CD14-positive monocyte (primary cell): ENCODE results near the gene ROBO2. TPM values are rescaled to one million over a fixed set of nuclear protein-coding genes. Genes with fewer than 3 reads are reported as not detected.

ENCODE experiments used
- DNase-seq, 3 donors: peaks; one replicate each; pipeline ENCODE4 v3.0.0-alpha.2; 2011 to 2022
- H2AFZ ChIP-seq: 2 replicates; pipeline ENCODE4 v1.6.0; 2012; ENCODE audit warnings: mild to moderate bottlenecking, low read depth, low read length, inconsistent platforms; ENCODE audit not compliant: insufficient read depth, poor library complexity, severe bottlenecking
- H3K27ac ChIP-seq, 2 donors: 1 replicate in 1 of 2; 2 replicates in 1 of 2; pipeline ENCODE4 v1.5.1; 2012 to 2013; ENCODE audit warnings: low read length in 2 of 2, control low read depth in 1 of 2, inconsistent platforms in 1 of 2, low read depth in 1 of 2, mild to moderate bottlenecking in 1 of 2
- H3K27me3 ChIP-seq, 2 donors: one replicate each; pipeline versions ENCODE4 v1.6.0 to v1.6.1; 2011 to 2013; ENCODE audit warnings: low read length in 2 of 2; ENCODE audit not compliant: control insufficient read depth in 2 of 2, insufficient read depth in 2 of 2
- H3K36me3 ChIP-seq, 2 donors: replicated peaks in 1 of 2; 1 replicate in 1 of 2; 2 replicates in 1 of 2; pipeline versions ENCODE4 v1.5.1 to v1.6.1; 2012 to 2013; ENCODE audit warnings: low read length in 2 of 2, control low read depth in 1 of 2, inconsistent platforms in 1 of 2, mild to moderate bottlenecking in 1 of 2; ENCODE audit not compliant: insufficient read depth in 2 of 2, control insufficient read depth in 1 of 2
- H3K4me1 ChIP-seq, 2 donors: 1 replicate in 1 of 2; 2 replicates in 1 of 2; pipeline versions ENCODE4 v1.5.1 to v1.6.1; 2012 to 2013; ENCODE audit warnings: low read length in 2 of 2, control low read depth in 1 of 2, inconsistent platforms in 1 of 2, mild to moderate bottlenecking in 1 of 2, moderate library complexity in 1 of 2; ENCODE audit not compliant: insufficient read depth in 2 of 2, control insufficient read depth in 1 of 2
- H3K4me2 ChIP-seq: replicated peaks from 2 replicates; pipeline ENCODE3; 2012; ENCODE audit warnings: low read length, moderate library complexity, mild to moderate bottlenecking; ENCODE audit not compliant: poor library complexity, severe bottlenecking; ENCODE audit errors: extremely low read depth
- H3K4me3 ChIP-seq, 3 experiments: fragments of 200-600 bp in 1 of 3; sonication (generic) in 1 of 3; replicated peaks in 1 of 3; 1 replicate in 2 of 3; 2 replicates in 1 of 3; pipeline ENCODE4 v1.5.1; 2011 to 2013; ENCODE audit warnings: low read length in 3 of 3, mild to moderate bottlenecking in 3 of 3, control low read depth in 2 of 3, low read depth in 2 of 3, inconsistent platforms in 1 of 3, moderate library complexity in 1 of 3
- H3K79me2 ChIP-seq: 2 replicates; pipeline ENCODE4 v1.6.0; 2012; ENCODE audit warnings: mild to moderate bottlenecking, control low read depth, inconsistent platforms, low read length, moderate library complexity; ENCODE audit not compliant: insufficient read depth
- H3K9ac ChIP-seq: 2 replicates; pipeline ENCODE4 v1.6.0; 2017; ENCODE audit warnings: low read length, mild to moderate bottlenecking; ENCODE audit not compliant: insufficient read depth, poor library complexity, severe bottlenecking
- H3K9me3 ChIP-seq, 2 donors: replicated peaks in 1 of 2; 1 replicate in 1 of 2; 2 replicates in 1 of 2; pipeline versions ENCODE4 v1.5.1 to v1.6.1; 2012 to 2013; ENCODE audit warnings: low read length in 2 of 2, control low read depth in 1 of 2; ENCODE audit not compliant: control insufficient read depth in 1 of 2, insufficient read depth in 1 of 2
- H4K20me1 ChIP-seq: 2 replicates; pipeline ENCODE4 v1.6.0; 2012; ENCODE audit warnings: mild to moderate bottlenecking, low read length, control low read depth, moderate library complexity; ENCODE audit not compliant: insufficient read depth
- H3K27ac Mint-ChIP-seq, 7 donors: one replicate each; pipeline ENCODE4 v1.8.0; 2020; ENCODE audit warnings: mild to moderate bottlenecking in 7 of 7, mixed read lengths in 7 of 7, moderate library complexity in 6 of 7, inconsistent platforms in 2 of 7
- H3K27me3 Mint-ChIP-seq, 3 donors: one replicate each; pipeline ENCODE4 v1.8.0; 2021 to 2022; ENCODE audit warnings: low read depth in 3 of 3, mild to moderate bottlenecking in 3 of 3, mixed read lengths in 3 of 3, moderate library complexity in 3 of 3, inconsistent platforms in 1 of 3
- H3K36me3 Mint-ChIP-seq, 2 donors: one replicate each; pipeline ENCODE4 v1.8.0; 2020; ENCODE audit warnings: mixed read lengths in 2 of 2, inconsistent platforms in 1 of 2, mild to moderate bottlenecking in 1 of 2
- H3K4me1 Mint-ChIP-seq: one replicate; pipeline ENCODE4 v1.8.0; 2020; ENCODE audit warnings: mild to moderate bottlenecking, mixed read lengths
- H3K4me3 Mint-ChIP-seq, 2 donors: one replicate each; pipeline ENCODE4 v1.8.0; 2020; ENCODE audit warnings: mild to moderate bottlenecking in 2 of 2, mixed read lengths in 2 of 2, moderate library complexity in 1 of 2
- H3K9me3 Mint-ChIP-seq, 7 donors: one replicate each; pipeline ENCODE4 v1.8.0; 2020 to 2022; ENCODE audit warnings: mixed read lengths in 7 of 7, mild to moderate bottlenecking in 6 of 7, moderate library complexity in 6 of 7, inconsistent platforms in 2 of 7
- CTCF ChIP-seq: fragments of 200-600 bp; IDR thresholded peaks from one replicate; pipeline ENCODE4 v1.8.0; 2022; ENCODE audit warnings: antibody characterized with exemption, mild to moderate bottlenecking
- WGBS: methylation state at CpG from one replicate; pipeline ENCODE4 v1.1.5; 2013; ENCODE audit warnings: missing lambda C conversion rate; ENCODE audit not compliant: insufficient coverage; 5-methylcytosine and 5-hydroxymethylcytosine counted together
- intact Hi-C, 2 donors: fragments of 100-400 bp; cut with micrococcal nuclease; formaldehyde crosslinking; loops; one replicate each; pipeline versions ENCODE4 v1.15.0 to v1.15.1; 2023
- polyA plus RNA-seq, 3 donors: library from polyadenylated mRNA; depleted of rRNA in 1 of 3; unstranded in 2 of 3; stranded (reverse) in 1 of 3; fragments of 300-500 nt in 2 of 3; fragments of >200 nt in 1 of 3; fragmentation: Illumina TruSeq in 2 of 3; gene quantifications; 1 replicate in 2 of 3; 2 replicates in 1 of 3; pipeline ENCODE4 v1.2.3, GENCODE V29; 2012 to 2021

ROBO2 gene
- polyA plus RNA-seq, 3 donors: not detected

DNA sequence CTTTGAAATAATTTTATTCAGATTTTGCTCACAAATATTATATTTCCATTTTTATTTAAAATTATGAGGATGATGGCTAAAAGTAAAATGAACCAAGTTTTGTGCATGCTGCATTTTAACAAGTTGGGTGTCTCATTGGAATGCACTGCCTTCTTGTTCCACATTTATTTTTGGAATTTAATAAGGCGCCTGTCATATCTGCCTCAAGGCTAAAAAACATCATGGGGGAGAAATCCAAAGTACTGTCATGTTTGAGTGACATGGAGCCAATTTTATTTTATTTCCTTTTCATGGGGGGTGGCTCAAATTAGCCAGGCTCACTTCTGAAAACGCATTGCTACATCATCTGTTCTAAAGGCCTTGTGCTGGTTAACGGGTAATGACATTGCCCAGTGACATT lies 205.1 kb downstream of the ROBO2 start:
- TF ChIP-seq CTCF: no peak
- Mint-ChIP-seq H3K9me3 (peaks cover 0 to 4% (median 0%) of the 10 kb centered on the region in 7 donors), H3K27ac (no peak overlapping the region), H3K36me3 (no peaks in the 10 kb centered on the region), H3K27me3 (no peaks in the 10 kb centered on the region), H3K4me1 (no peaks in the 10 kb centered on the region), H3K4me3 (no peak overlapping the region)
- H3K9ac ChIP-seq: no peak overlapping the region
- no peaks in the 10 kb centered on the region for H3K4me1 ChIP-seq
- intact Hi-C loops: no loop called here
- no peaks in the 10 kb centered on the region for H3K79me2 ChIP-seq
- H3K27me3 ChIP-seq: no peaks in the 10 kb centered on the region
- H2AFZ ChIP-seq: no peak overlapping the region
- no peak overlapping the region for H3K27ac ChIP-seq
- no peak overlapping the region for H3K4me3 ChIP-seq
- no peaks in the 10 kb centered on the region for H3K36me3 ChIP-seq
- DNase-seq: no peak
- WGBS: 92% methylated on average over 2 of the region's 3 CpGs
- no peaks in the 10 kb centered on the region for H4K20me1 ChIP-seq
- no peak overlapping the region for H3K4me2 ChIP-seq
- H3K9me3 ChIP-seq: no peaks in the 10 kb centered on the region

- intact Hi-C loops: no loop called here
- H3K36me3 ChIP-seq: no peaks in the 10 kb centered on the region
- Mint-ChIP-seq H3K4me3 (no peak overlapping the region), H3K27me3 (peaks cover 0 to 2% (median 0%) of the 10 kb centered on the region in 3 donors), H3K9me3 (peaks cover 0 to 4% (median 0%) of the 10 kb centered on the region in 7 donors), H3K36me3 (no peaks in the 10 kb centered on the region), H3K27ac (no peak overlapping the region), H3K4me1 (no peaks in the 10 kb centered on the region)
- H3K27ac ChIP-seq: no peak overlapping the region
- TF ChIP-seq CTCF: no peak
- no peak overlapping the region for H2AFZ ChIP-seq
- WGBS: 95% methylated on average over 2 of the region's 6 CpGs
- DNase-seq: no peak
- no peaks in the 10 kb centered on the region for H3K4me1 ChIP-seq
- no peaks in the 10 kb centered on the region for H3K79me2 ChIP-seq
- H3K9ac ChIP-seq: no peak overlapping the region
- H3K4me3 ChIP-seq: no peak overlapping the region
- no peaks in the 10 kb centered on the region for H3K9me3 ChIP-seq
- H3K4me2 ChIP-seq: no peak overlapping the region
- H3K27me3 ChIP-seq: no peaks in the 10 kb centered on the region
- H4K20me1 ChIP-seq: no peaks in the 10 kb centered on the region
These were observed 207.2 kb downstream of the ROBO2 start for GRCh38 chr3:77247061-77247460.
